ENCODE data around the gene ZNF717. TPM values are rescaled to one million over a fixed set of nuclear protein-coding genes. Genes with fewer than 3 reads are reported as not detected.

Gene ZNF717
- 30.1 TPM for total RNA-seq

DNA sequence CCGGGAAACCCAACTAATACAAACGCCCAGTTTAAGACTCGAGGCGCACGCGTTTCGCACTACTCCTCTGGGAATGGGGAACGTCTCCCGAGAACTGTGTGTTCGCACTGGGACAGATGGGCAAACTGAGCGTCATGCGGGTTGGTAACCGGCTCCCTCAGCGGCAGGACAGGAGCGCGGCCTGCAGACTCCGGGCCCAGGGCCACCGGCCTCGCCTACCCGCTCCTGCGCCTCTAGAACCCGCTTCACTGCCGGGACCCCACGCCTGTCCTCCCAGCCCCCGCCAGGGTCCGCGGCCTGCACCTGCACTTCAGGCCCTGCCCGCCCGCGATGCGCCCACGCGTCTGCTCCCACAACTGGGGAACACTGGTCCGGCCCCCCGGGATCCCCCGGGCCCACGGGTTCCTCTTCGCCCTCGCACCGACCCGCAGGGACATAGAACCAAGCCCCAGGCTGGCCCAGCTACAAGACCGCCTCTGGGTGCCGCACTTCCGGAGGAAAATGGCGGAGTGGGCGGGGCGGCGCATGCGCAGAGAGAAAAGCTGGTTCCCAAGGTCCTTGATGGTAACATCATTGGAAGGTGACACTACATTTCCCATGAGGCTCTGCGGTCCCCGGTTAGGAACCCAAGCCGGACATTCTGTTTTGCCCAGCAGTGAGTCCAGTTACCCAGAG, at the start of gene ZNF717:
Gene ZNF717, minus strand, starts transcription at position 469 of the 675 bp plus-strand sequence. CDS start 2,187 bp downstream, outside the sequence.

Other genes with a start within 250 kb of the ZNF717 start
- gene FRG2C, start 121.2 kb downstream of the ZNF717 start, total RNA-seq, result not detected